Activated naive CD8-positive, alpha-beta T cell treated with anti-CD3 and anti-CD28 coated beads, Interleukin-2, amount 50 U/mL, for 16 hours (primary cell): ENCODE data around the gene SEMA3B.
"Not testable (repeated sequence)": the region's sequence is repeated elsewhere in the genome, so short reads cannot be mapped to it uniquely, and the experiment has no call there.

ENCODE experiments used
- DNase-seq: peaks from one replicate; pipeline ENCODE4 v3.0.0-alpha.2; 2020; ENCODE audit warnings: low read depth, low spot score

Gene SEMA3B

DNA sequence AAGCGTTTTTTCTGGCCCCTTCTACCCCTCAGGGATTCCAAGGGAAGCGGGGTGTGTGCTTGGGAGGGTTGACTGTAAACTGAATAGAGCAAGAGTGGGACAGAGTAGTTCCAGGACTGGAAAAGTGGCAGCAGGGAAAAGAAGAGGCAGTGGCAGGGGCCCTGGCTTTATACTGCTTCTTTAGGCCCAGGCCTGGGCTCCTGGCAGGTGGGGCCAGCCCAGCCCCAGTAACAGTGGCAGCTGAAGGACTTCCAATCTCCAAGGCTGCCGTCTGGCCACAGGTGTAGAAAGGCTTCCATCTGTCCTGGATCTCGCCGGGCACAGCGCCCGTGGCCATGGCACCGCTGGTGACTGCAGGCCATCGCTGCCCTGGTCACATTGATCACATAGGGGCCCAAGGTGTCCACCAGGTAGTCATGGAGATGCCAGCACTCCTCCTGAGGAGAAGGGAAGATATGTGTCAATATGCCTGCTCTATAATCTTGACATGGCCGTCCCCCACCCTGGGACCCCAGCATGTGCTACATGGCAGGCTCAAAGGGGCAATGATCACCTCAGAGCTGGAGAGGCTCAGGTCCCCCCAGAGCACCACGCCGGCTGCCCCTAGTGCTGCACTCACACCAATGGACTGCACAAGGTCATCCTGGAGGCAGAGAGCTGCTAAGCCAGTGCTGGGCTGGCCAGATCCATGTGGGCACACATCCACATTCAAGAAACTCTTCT is 24.3 kb downstream of the SEMA3B start:
- no peak for DNase-seq

DNA sequence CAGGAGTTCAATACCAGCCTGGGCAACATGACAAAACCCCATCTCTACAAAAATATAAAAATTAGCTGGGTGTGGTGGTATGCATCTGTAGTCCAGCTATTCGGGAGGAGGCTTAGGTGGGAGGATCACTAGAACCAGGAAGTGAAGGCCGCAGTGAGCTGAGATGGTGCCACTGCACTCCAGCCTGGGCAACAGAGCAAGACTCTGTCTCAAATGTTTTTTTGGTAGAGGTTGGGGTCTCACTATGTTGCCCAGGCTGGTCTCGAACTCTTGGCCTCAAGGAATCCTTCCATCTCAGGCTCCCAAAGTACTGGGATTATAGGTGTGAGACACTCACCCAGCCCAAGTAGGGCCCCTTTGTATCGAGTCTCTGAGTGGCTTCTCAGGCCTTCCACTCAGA is 25.1 kb downstream of the SEMA3B start:
- DNase-seq, result no peak

DNA sequence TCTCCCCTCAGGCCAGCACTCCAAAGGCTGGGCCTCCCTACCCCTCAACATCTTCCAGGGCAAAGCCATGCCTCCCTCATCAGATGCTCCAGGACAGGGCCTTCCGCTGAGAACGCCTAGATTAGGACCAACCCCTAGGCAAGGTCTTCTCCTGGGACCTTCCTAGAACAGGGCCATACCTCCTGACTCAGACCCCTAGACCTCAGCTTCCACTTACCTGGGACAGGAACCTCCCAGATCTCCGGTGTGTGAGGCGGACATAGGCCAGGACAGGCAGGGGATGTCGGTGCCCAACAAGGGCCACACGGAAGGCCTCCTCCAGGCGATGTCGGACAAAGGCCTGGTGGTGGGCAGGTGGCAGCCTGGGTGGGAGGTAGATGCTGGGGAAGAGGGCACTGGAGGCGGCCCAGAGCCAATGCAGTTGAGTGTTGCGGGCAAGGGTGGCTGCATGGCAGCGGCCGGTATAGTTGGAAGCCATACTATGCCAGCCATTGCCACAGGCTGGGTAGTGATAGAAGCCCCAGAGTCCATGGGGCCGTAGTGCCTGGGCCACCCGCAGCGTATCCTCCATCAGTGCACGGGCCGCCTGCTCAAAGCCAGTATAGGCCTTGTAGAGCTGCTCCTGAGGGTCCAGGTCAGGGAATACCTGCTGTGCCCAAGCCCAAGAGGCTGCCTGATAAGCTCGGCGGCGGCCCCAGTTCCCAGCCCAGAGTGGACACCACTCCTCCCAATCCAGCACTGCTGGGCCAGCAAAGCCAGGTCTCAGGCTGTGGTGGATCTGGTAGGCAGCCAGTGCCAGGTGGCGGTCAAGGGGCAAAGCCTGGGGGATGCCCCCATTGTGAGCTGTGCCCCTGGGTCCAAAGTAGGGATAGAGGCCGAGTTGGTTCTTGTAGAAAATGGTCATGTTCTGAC is 25.8 kb downstream of the SEMA3B start:
- DNase-seq, result no peak

- no peak for DNase-seq
Measured at GRCh38 chr3:50295553-50296431, 26.8 kb downstream of the SEMA3B start.

DNA sequence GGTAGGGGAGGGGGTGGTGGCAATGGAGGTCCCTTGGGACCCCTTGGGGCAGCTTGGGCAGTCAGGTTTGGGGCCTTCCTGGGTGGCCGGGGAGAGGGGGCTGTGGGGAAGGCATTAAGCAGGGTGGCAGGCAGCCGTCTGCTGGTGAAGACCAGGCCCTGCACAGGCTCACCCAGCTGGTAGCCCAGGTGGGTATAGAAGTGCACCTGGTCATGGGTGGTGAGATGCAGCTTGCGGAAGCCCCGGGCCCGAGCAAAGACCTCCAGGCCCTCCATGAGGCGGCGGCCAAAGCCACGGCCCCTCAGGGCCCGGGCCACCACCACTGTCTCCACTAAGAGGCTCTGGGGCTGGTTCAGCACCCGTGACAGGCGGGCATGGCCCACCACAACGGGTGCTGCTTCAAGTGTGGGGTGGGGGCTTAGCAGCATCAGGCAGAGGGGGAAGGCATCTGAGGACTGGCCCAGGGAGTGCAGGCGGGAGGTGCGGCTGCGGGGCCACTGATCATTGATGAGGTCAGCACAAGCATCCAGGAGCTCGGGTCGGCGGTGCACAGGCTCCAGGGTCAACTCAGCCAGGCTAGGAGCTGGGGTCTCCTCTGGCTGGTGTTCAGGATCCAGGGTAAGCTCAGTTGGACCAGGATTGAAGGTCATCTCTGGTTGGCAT is 27.9 kb downstream of the SEMA3B start:
- DNase-seq, result no peak

- DNase-seq, result no peak
Measured at GRCh38 chr3:50297384-50297775, 28.4 kb downstream of the SEMA3B start.

GRCh38 chr3:50297896-50298725 is 29.2 kb downstream of the SEMA3B start:
- no peak for DNase-seq

DNA sequence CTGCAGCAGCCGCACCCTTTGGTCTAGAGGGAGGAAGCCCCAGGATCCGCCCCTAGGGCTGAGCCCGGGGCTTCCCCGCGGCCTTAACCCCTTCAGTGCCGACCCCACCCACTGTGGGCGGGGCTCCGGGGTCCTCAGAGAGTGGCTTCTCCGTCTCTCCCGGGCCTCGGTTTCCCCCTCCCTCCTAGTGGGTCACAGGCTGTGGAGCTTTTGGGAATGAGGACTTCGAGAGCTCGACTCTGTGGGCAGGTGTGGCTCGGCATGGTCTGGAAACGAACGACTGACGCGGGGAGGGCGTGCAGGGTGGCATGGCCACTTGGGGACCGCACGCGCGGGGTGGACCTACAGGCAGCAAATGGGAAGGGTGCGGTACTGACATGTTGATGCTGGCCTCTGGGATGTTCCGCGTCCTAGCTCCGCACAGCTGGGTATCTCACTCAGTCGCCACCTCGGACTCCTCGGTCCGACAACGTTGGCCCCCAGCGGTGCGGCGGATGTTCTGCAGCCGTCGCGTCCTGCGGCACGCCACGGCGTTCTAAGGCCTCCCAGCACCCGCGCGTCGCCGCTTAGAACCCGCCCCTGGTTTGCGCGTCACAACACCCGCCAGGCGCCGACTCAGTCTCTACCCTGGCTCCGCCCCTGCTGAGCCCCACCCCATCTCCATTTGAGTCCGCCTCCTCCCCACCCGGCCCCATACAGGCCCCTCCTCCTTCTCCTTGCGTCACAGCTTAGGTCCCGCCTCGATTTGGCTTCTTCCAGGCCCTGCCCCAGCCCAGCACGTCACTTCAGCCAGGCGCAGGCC is 30.1 kb downstream of the SEMA3B start, which contains the start of the genes HYAL3 and NAA80:
Gene HYAL3 (minus strand): TSS at position 570 of the 802 bp plus-strand sequence. CDS start 3,803 bp downstream, outside the sequence.
Gene NAA80 (minus strand): TSS at position 570 of the 802 bp plus-strand sequence. CDS start 1,942 bp downstream, outside the sequence.
- DNase-seq, result peak; percentile 99

DNA sequence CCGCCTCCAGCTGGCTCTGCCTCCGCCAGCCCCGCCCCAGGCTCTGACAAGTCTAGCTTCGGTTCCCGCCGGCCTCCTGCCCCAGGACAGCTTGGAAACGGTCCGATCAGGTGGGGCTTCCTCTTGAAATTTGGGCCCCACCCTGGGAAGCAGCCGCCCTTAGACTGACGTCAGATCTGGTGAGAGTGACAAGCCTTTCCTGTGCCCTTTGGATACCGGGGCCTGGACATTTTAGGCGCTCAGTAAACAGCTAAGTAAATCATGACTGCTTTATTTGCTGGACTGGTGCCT is 30.6 kb downstream of the SEMA3B start:
- DNase-seq, result no peak

- no peak for DNase-seq
Measured at GRCh38 chr3:50299929-50300680, 31.2 kb downstream of the SEMA3B start.

DNA sequence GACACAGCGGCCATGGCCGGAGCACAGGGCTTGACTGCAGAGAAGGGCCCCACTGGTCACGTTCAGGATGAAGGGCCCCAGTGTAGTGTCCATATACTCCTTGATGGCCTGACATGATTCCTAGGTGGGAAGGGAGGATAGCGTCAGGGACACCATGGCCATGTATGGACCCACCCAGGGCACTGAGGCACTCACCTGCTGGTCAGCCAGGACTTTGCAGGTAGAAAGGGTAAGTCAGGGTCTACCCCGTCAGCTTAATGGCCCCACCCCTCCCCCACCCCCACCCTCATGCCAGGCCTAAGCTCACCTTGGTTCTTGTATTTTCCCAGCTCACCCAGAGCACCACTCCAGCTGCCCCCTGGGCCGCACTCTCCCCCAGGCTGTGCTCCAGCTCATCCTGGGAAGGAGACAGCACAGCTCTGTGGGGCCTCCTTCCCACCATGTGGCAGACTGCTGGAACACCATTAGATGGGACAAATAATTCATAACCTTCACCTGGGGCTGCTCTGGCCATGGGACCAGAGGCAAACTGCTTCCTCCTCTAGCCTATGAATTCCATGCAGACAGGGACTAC is 31.8 kb downstream of the SEMA3B start:
- no peak for DNase-seq

DNA sequence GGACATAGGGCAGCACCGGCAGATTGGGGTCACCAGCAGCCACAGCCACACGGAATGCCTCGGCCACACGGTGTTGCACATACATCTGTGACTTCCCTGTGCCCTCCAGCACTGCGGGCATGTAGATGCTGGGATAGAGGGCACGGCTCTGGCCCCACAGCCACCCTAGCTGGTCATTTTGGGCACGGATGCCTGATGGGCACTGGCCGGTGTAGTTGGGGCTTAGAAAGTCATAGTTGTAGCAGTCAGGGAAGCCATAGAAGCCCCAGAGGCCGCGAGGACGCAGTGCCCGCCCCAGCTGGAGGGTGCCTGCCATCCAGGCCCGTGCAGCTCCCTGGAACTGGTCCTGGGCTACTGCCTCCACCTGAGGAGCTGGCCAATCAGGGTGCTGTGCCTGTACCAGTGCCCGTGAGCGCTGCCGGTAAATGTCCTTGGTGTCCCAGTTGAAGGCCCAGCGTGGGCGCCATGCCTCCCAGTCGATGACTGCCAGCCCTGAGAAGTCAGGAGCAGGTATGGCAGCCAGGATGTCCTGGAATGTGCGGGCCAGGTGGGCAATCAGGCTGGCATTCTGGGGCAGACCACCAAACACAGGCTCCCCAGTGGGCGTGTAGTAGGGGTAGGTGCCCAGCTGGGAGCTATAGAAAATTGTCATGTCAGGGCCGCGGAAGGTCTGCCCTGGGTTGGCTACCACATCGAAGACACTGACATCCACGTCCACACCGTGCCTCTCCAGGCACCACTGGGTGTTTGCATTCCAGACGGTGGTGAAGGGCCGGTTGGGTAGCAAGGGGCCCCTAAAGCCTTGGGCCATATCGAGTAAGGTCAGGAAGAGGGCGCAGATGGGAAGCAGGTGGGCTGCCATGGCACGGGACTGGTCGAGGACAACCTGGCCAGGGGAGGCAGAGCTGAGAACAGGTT is 33.4 kb downstream of the SEMA3B start:
- no peak for DNase-seq

DNA sequence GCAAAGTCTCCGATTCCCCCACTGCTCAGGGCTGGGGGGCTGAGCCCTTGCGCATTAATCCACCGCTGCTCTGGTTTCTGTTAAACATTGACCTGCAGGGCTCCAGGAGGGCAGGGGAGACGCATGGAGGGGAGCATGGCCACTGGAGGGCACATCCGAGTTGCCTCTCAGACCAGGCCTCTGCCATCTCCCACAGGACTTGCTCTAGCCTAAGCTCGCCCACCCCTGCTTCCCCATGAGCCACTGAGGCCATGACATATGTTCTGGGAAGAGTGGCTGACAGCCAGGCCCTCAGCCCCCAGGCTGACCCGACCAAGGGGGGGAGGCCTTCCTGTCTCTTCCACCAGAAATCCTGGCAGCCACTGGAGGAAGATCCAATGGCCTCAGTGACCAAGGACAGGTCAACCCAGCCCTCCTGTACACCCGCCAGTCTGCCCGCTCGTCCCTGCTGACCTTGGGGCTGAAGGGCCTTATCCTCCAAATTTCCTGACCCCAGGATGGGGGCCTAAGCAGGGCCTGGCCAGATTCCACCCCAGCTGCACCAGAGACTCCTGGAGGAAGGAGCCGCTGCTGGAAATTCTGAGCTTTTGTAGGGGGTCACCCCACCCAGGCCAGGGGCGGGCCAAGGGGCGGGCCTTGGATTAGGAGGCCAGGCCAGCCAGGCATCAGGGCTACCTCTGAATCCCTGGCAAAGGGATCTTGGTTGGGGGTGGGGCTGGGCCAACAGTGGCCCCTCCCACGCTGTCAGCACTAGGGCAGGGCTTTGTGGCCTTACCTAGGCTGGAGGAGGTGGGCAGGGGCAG is 34.3 kb downstream of the SEMA3B start, which contains the start of gene HYAL1:
Gene HYAL1 (minus strand): TSS at position 562 of the 803 bp plus-strand sequence. CDS start 618 bp downstream, outside the sequence.
- DNase-seq, result no peak

DNA sequence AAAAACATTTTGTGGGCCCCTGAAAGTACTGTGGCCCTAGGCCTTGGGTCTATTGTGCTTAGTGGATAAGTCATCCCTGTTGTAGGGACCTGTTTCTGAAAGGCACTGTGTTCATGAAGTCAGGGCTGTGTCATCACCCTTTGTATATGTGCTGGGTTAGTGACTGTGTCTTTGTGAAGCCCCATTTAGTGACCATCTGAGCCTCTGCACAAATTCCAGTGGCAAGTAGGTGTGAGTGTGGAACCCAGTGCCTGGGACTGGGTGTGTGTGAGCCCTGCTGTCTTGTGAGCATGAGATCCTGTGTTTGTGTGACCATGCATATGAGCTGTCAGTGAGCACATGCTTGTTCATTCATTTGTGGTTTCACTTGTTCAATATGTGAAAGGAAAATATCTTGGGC is 35.7 kb downstream of the SEMA3B start:
- no peak for DNase-seq

DNA sequence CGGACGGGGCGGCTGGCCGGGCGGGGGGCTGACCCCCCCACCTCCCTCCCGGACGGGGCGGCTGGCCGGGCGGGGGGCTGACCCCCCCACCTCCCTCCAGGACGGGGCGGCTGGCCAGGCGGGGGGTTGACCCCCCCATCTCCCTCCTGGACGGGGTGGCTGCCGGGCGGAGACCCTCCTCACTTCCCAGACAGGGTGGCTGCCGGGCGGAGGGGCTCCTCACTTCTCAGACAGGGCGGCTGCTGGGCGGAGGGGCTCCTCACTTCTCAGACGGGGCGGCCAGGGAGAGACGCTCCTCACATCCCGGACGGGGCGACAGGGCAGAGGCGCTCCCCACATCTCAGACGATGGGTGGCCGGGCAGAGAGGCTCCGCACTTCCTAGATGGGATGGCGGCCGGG is 43.1 kb downstream of the SEMA3B start:
- not testable (repeated sequence) for DNase-seq

- DNase-seq, result no peak
Measured at GRCh38 chr3:50314342-50314741, 45.4 kb downstream of the SEMA3B start.
